Activated CD8-positive, alpha-beta memory T cell treated with anti-CD3 and anti-CD28 coated beads for 24 hours (primary cell): ENCODE measurements around the gene DGKH.
"Not testable (repeated sequence)": the region's sequence is repeated elsewhere in the genome, so short reads cannot be mapped to it uniquely, and the experiment has no call there.

Experiments
- DNase-seq: peaks from one replicate; pipeline ENCODE4 v3.0.0-alpha.2; 2020

The DGKH gene

GRCh38 chr13:42073683-42074082, 25.2 kb downstream of the DGKH start:
- no peak for DNase-seq

GRCh38 chr13:42075517-42075916, 27.1 kb downstream of the DGKH start:
- DNase-seq: no peak

GRCh38 chr13:42076309-42076713, 27.9 kb downstream of the DGKH start:
- no peak for DNase-seq

GRCh38 chr13:42078128-42078808, 29.8 kb downstream of the DGKH start:
- DNase-seq: no peak

GRCh38 chr13:42083138-42083770, 34.8 kb downstream of the DGKH start:
- DNase-seq: no peak

GRCh38 chr13:42084722-42085121, 36.3 kb downstream of the DGKH start:
- DNase-seq: no peak

- DNase-seq: no peak
Observed at GRCh38 chr13:42086582-42086981, 38.1 kb downstream of the DGKH start.

GRCh38 chr13:42094516-42095040, 46.1 kb downstream of the DGKH start:
- DNase-seq: no peak

- not testable (repeated sequence) for DNase-seq
Observed at GRCh38 chr13:42096222-42096621, 47.8 kb downstream of the DGKH start.

GRCh38 chr13:42099962-42100675, 51.7 kb downstream of the DGKH start:
- DNase-seq: no peak

GRCh38 chr13:42100960-42101359, 52.5 kb downstream of the DGKH start:
- no peak for DNase-seq

GRCh38 chr13:42101821-42102585, 53.6 kb downstream of the DGKH start:
- no peak for DNase-seq

- no peak for DNase-seq
Observed at GRCh38 chr13:42102961-42103865, 54.8 kb downstream of the DGKH start.

- no peak for DNase-seq
Observed at GRCh38 chr13:42106998-42107397, 58.5 kb downstream of the DGKH start.

- DNase-seq: no peak
Observed at GRCh38 chr13:42107421-42107820, 59.0 kb downstream of the DGKH start.

- no peak for DNase-seq
Observed at GRCh38 chr13:42108217-42108616, 59.8 kb downstream of the DGKH start.

GRCh38 chr13:42109957-42110356, 61.5 kb downstream of the DGKH start:
- DNase-seq: no peak

GRCh38 chr13:42110410-42111155, 62.1 kb downstream of the DGKH start:
- DNase-seq: no peak

- DNase-seq: no peak
Observed at GRCh38 chr13:42112864-42113263, 64.4 kb downstream of the DGKH start.

- no peak for DNase-seq
Observed at GRCh38 chr13:42113478-42113877, 65.0 kb downstream of the DGKH start.

GRCh38 chr13:42114278-42114677, 65.8 kb downstream of the DGKH start:
- DNase-seq: no peak
